RWPE2 (cell line): ENCODE data around the gene ISLR.

Experiments
- ATAC-seq: fragments of 200-7000 bp; cut with Tn5 transposase; 3 replicates; pipeline ENCODE4 v1.9.1; 2021; ENCODE audit warnings: low read depth
- DNase-seq: peaks from one replicate; pipeline ENCODE4 v3.0.0-alpha.2; 2020; ENCODE audit warnings: low spot score
- H3K27ac ChIP-seq: fragments of 450-650 bp; 2 replicates; pipeline ENCODE4 v1.5.1; 2017; ENCODE audit warnings: mild to moderate bottlenecking; ENCODE audit not compliant: poor library complexity, severe bottlenecking
- H3K27me3 ChIP-seq: fragments of 250-450 bp; sonication (Bioruptor Pico); 2 replicates; pipeline ENCODE4 v1.5.1; 2021; ENCODE audit warnings: mild to moderate bottlenecking, moderate library complexity; ENCODE audit not compliant: insufficient read depth, poor library complexity, severe bottlenecking
- H3K36me3 ChIP-seq: fragments of 250-450 bp; sonication (Bioruptor Pico); 2 replicates; pipeline ENCODE4 v1.5.1; 2020; ENCODE audit warnings: low read depth, mild to moderate bottlenecking, moderate library complexity
- H3K4me1 ChIP-seq: fragments of 250-450 bp; sonication (Bioruptor Pico); 2 replicates; pipeline ENCODE4 v1.5.1; 2021; ENCODE audit warnings: mild to moderate bottlenecking, moderate library complexity; ENCODE audit not compliant: insufficient read depth, poor library complexity, severe bottlenecking
- H3K4me3 ChIP-seq: fragments of 250-450 bp; sonication (Bioruptor Pico); 2 replicates; pipeline ENCODE4 v1.5.1; 2021; ENCODE audit warnings: mild to moderate bottlenecking, moderate library complexity; ENCODE audit not compliant: severe bottlenecking
- H3K9me3 ChIP-seq: fragments of 250-450 bp; sonication (Bioruptor Pico); 2 replicates; pipeline ENCODE4 v1.5.1; 2021; ENCODE audit warnings: mild to moderate bottlenecking, moderate library complexity; ENCODE audit not compliant: severe bottlenecking
- CTCF ChIP-seq: fragments of 450-650 bp; IDR thresholded peaks from one replicate; pipeline ENCODE4 v1.5.1; 2017; ENCODE audit warnings: mild to moderate bottlenecking, moderate library complexity; ENCODE audit not compliant: poor library complexity, severe bottlenecking

Gene ISLR

GRCh38 chr15:74170071-74170844 lies 3.3 kb upstream of the ISLR start:
- DNase-seq (no peak), ATAC-seq (no peak)
- H3K9me3 ChIP-seq = no peaks in the 10 kb centered on the region
- no peak for TF ChIP-seq CTCF
- H3K4me3 ChIP-seq = no peak overlapping the region
- H3K36me3 ChIP-seq = no peaks in the 10 kb centered on the region
- no peaks in the 10 kb centered on the region for H3K4me1 ChIP-seq
- peaks cover 3% of the 10 kb centered on the region for H3K27me3 ChIP-seq
- no peak overlapping the region for H3K27ac ChIP-seq

GRCh38 chr15:74170875-74171578 lies 2.5 kb upstream of the ISLR start:
- Histone ChIP-seq H3K4me1 (no peaks in the 10 kb centered on the region), H3K36me3 (no peaks in the 10 kb centered on the region), H3K4me3 (no peak overlapping the region), H3K27ac (no peak overlapping the region), H3K27me3 (no peaks in the 10 kb centered on the region), H3K9me3 (no peaks in the 10 kb centered on the region)
- TF ChIP-seq CTCF = no peak
- DNase-seq = peak; percentile 61
- no peak for ATAC-seq

GRCh38 chr15:74171965-74172541 lies 1.5 kb upstream of the ISLR start:
- Histone ChIP-seq H3K9me3 (no peaks in the 10 kb centered on the region), H3K4me3 (no peak overlapping the region), H3K27ac (no peak overlapping the region), H3K4me1 (no peaks in the 10 kb centered on the region), H3K27me3 (no peaks in the 10 kb centered on the region), H3K36me3 (no peaks in the 10 kb centered on the region)
- TF ChIP-seq CTCF = no peak
- ATAC-seq (no peak), DNase-seq (no peak)

GRCh38 chr15:74172701-74173379 lies 670 bp upstream of the ISLR start:
- DNase-seq = peak; percentile 51

More at GRCh38 chr15:74172701-74173379, 670 bp upstream of the ISLR start:
- TF ChIP-seq CTCF = no peak
- H3K27me3 ChIP-seq = no peaks in the 10 kb centered on the region
- no peak overlapping the region for H3K4me3 ChIP-seq
- no peaks in the 10 kb centered on the region for H3K36me3 ChIP-seq
- no peak overlapping the region for H3K27ac ChIP-seq
- H3K9me3 ChIP-seq = no peaks in the 10 kb centered on the region
- ATAC-seq = no peak
- peaks cover 3% of the 10 kb centered on the region for H3K4me1 ChIP-seq
